H9 (cell line): ENCODE measurements around the gene LRPAP1. TPM values are rescaled to one million over a fixed set of nuclear protein-coding genes. Genes with fewer than 3 reads are reported as not detected.

Experiments used
- DNase-seq: peaks from one replicate; pipeline ENCODE4 v3.0.0-alpha.2; 2017
- H2AFZ ChIP-seq: one replicate; pipeline ENCODE4 v1.6.1; 2013; ENCODE audit warnings: mild to moderate bottlenecking, low read length, control low read depth, moderate library complexity
- H2AK5ac ChIP-seq: 2 replicates; pipeline ENCODE4 v1.6.1; 2013; ENCODE audit warnings: low read length, control low read depth, mixed read lengths; ENCODE audit not compliant: insufficient read length
- H2BK120ac ChIP-seq: one replicate; pipeline ENCODE4 v1.6.1; 2013; ENCODE audit warnings: low read depth, mild to moderate bottlenecking, low read length, control low read depth, inconsistent platforms; ENCODE audit not compliant: poor library complexity, severe bottlenecking
- H2BK12ac ChIP-seq: 2 replicates; pipeline ENCODE4 v1.6.1; 2013; ENCODE audit warnings: low read length, control low read depth, mixed read lengths, low read depth; ENCODE audit not compliant: insufficient read length
- H2BK15ac ChIP-seq: 2 replicates; pipeline ENCODE4 v1.6.1; 2013; ENCODE audit warnings: low read depth, low read length, control low read depth
- H2BK20ac ChIP-seq: one replicate; pipeline ENCODE4 v1.6.1; 2013; ENCODE audit warnings: low read depth, mild to moderate bottlenecking, low read length, control low read depth, inconsistent platforms; ENCODE audit not compliant: poor library complexity, severe bottlenecking
- H2BK5ac ChIP-seq: 2 replicates; pipeline ENCODE4 v1.6.1; 2013; ENCODE audit warnings: low read length, control low read depth, mixed read lengths; ENCODE audit not compliant: insufficient read length
- H3K14ac ChIP-seq: 2 replicates; pipeline ENCODE4 v1.6.1; 2013; ENCODE audit warnings: low read length, control low read depth; ENCODE audit not compliant: insufficient read depth
- H3K18ac ChIP-seq: 2 replicates; pipeline ENCODE4 v1.6.1; 2013; ENCODE audit warnings: low read depth, mild to moderate bottlenecking, mixed read lengths, low read length, control low read depth; ENCODE audit not compliant: insufficient read length
- H3K23ac ChIP-seq: 2 replicates; pipeline ENCODE4 v1.6.1; 2013; ENCODE audit warnings: low read length, control low read depth, mixed read lengths, low read depth; ENCODE audit not compliant: insufficient read length
- H3K23me2 ChIP-seq: 2 replicates; pipeline ENCODE4 v1.6.1; 2013; ENCODE audit warnings: low read depth, mild to moderate bottlenecking, mixed read lengths, low read length, control low read depth; ENCODE audit not compliant: insufficient read length, poor library complexity, severe bottlenecking
- H3K27ac ChIP-seq: 2 replicates; pipeline ENCODE4 v1.5.1; 2013; ENCODE audit warnings: low read length, control low read depth, mixed read lengths, low read depth; ENCODE audit not compliant: insufficient read length
- H3K27me3 ChIP-seq: 2 replicates; pipeline ENCODE4 v1.6.1; 2013; ENCODE audit warnings: low read length, control low read depth, inconsistent platforms; ENCODE audit not compliant: insufficient read depth
- H3K4ac ChIP-seq: 2 replicates; pipeline ENCODE4 v1.6.1; 2013; ENCODE audit warnings: low read depth, mild to moderate bottlenecking, control low read depth, inconsistent platforms, low read length, moderate library complexity
- H3K4me1 ChIP-seq: 2 replicates; pipeline ENCODE4 v1.6.1; 2013; ENCODE audit warnings: low read length, control low read depth, inconsistent platforms; ENCODE audit not compliant: insufficient read depth
- H3K4me2 ChIP-seq: 2 replicates; pipeline ENCODE4 v1.6.1; 2013; ENCODE audit warnings: low read length, control low read depth, mixed read lengths; ENCODE audit not compliant: insufficient read length, insufficient read depth
- H3K56ac ChIP-seq: 2 replicates; pipeline ENCODE4 v1.6.1; 2013; ENCODE audit warnings: low read depth, mild to moderate bottlenecking, mixed read lengths, low read length, control low read depth; ENCODE audit not compliant: insufficient read length
- H3K79me1 ChIP-seq: 2 replicates; pipeline ENCODE4 v1.6.1; 2013; ENCODE audit warnings: low read depth, mild to moderate bottlenecking, moderate library complexity, low read length, control low read depth, inconsistent platforms; ENCODE audit not compliant: insufficient read depth, poor library complexity, severe bottlenecking
- H3K79me2 ChIP-seq: 2 replicates; pipeline ENCODE4 v1.6.1; 2013; ENCODE audit warnings: low read length, control low read depth, inconsistent platforms; ENCODE audit not compliant: insufficient read depth
- H3K9ac ChIP-seq: 2 replicates; pipeline ENCODE4 v1.6.1; 2013; ENCODE audit warnings: low read length, control low read depth, mixed read lengths; ENCODE audit not compliant: insufficient read length; ENCODE audit errors: extremely low read depth
- H3K9me3 ChIP-seq: one replicate; pipeline ENCODE4 v1.6.1; 2013; ENCODE audit warnings: low read depth, low read length, inconsistent platforms; ENCODE audit not compliant: control insufficient read depth
- H3T11ph ChIP-seq: one replicate; pipeline ENCODE4 v1.6.1; 2013; ENCODE audit warnings: mild to moderate bottlenecking, low read length, control low read depth, inconsistent platforms
- H4K20me1 ChIP-seq: one replicate; pipeline ENCODE4 v1.6.1; 2013; ENCODE audit not compliant: control insufficient read depth, insufficient read length, insufficient read depth
- H4K5ac ChIP-seq: 2 replicates; pipeline ENCODE4 v1.6.1; 2013; ENCODE audit warnings: low read depth, mild to moderate bottlenecking, mixed read lengths, low read length, control low read depth; ENCODE audit not compliant: insufficient read length
- H4K8ac ChIP-seq: replicated peaks from 2 replicates; pipeline ENCODE4 v1.6.1; 2013; ENCODE audit warnings: low read length, control low read depth, mixed read lengths, low read depth; ENCODE audit not compliant: insufficient read length
- H4K91ac ChIP-seq: 2 replicates; pipeline ENCODE4 v1.6.1; 2013; ENCODE audit warnings: low read depth, mild to moderate bottlenecking, moderate library complexity, mixed read lengths, low read length, control low read depth; ENCODE audit not compliant: insufficient read length
- H3K27ac Mint-ChIP-seq, 3 experiments: 2 replicates in 2 of 3; 3 replicates in 1 of 3; pipeline ENCODE4 v1.8.0; 2020 to 2021; ENCODE audit warnings: mixed read lengths in 3 of 3, mild to moderate bottlenecking in 1 of 3, moderate library complexity in 1 of 3
- H3K27me3 Mint-ChIP-seq: 2 replicates; pipeline ENCODE4 v1.8.0; 2021; ENCODE audit warnings: low read depth, mild to moderate bottlenecking, moderate library complexity, mixed read lengths
- H3K36me3 Mint-ChIP-seq, 3 experiments: 2 replicates in 2 of 3; 3 replicates in 1 of 3; pipeline ENCODE4 v1.8.0; 2020 to 2021; ENCODE audit warnings: low read depth in 3 of 3, mixed read lengths in 3 of 3; ENCODE audit not compliant: insufficient read depth in 1 of 3
- H3K4me1 Mint-ChIP-seq, 2 experiments: 2 replicates each; pipeline ENCODE4 v1.8.0; 2020; ENCODE audit warnings: mixed read lengths in 2 of 2
- H3K4me3 Mint-ChIP-seq, 2 experiments: 2 replicates in 1 of 2; 3 replicates in 1 of 2; pipeline ENCODE4 v1.8.0; 2020 to 2021; ENCODE audit warnings: mild to moderate bottlenecking in 2 of 2, mixed read lengths in 2 of 2, moderate library complexity in 1 of 2
- H3K9me3 Mint-ChIP-seq, 2 experiments: 2 replicates in 1 of 2; 3 replicates in 1 of 2; pipeline ENCODE4 v1.8.0; 2020; ENCODE audit warnings: mild to moderate bottlenecking in 2 of 2, mixed read lengths in 2 of 2, moderate library complexity in 1 of 2
- WGBS: extraction: QIAGEN DNeasy Blood & Tissue Kit; methylation state at CpG from one replicate; pipeline ENCODE4 v1.1.7; 2013; ENCODE audit warnings: missing lambda C conversion rate, low lambda C conversion rate, mixed read lengths; ENCODE audit not compliant: insufficient read length; ENCODE audit errors: extremely low coverage; 5-methylcytosine and 5-hydroxymethylcytosine counted together
- total RNA-seq: library from RNA; stranded (reverse); gene quantifications from 2 replicates; pipeline ENCODE4 v1.2.1, GENCODE V29; 2021
- TF ChIP-seq, protein P1 (sequence below): fragments of 200-600 bp; sonication (generic); conservative IDR thresholded peaks from 3 replicates; pipeline ENCODE4 v1.8.0; 2021; ENCODE audit warnings: antibody characterized with exemption, mild to moderate bottlenecking

LRPAP1 gene
- total RNA-seq, 1 experiment from 2014 or later = 85.9 TPM

DNA sequence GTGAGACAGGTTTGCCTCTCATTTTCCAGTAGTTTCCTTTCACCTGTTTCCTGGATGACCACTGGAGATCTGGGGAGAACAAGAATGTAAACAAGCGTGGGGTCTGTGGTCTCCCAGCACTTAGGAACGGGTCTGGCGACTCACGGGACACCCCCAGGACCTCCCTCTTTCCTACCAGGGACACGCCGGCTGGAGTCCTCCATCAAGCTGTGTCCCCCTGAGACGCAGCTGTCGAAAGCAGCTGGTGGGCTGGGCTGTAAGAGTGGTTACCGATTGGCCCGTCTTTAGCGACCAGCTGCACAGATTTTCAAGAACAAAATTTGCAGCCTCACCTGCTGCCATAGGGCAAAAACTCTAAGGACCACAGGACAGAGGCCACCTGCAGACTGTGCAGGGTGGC is 11.9 kb downstream of the LRPAP1 start:
- H3K9ac ChIP-seq = no peak overlapping the region
- H3K4me2 ChIP-seq = no peak overlapping the region
- H2BK5ac ChIP-seq = no peak overlapping the region
- no peak overlapping the region for H2BK15ac ChIP-seq
- H3K27ac ChIP-seq = no peak overlapping the region
- H4K91ac ChIP-seq = no peak overlapping the region
- H4K8ac ChIP-seq = no peak overlapping the region
- no peaks in the 10 kb centered on the region for H3K9me3 ChIP-seq
- no peak overlapping the region for H3T11ph ChIP-seq
- no peak overlapping the region for H3K56ac ChIP-seq
- H2AK5ac ChIP-seq = no peak overlapping the region
- no peak for DNase-seq
- no CpG with 5 or more reads among the region's 11 CpGs for WGBS
- Mint-ChIP-seq H3K27me3 (no peaks in the 10 kb centered on the region; the same call in 1 of the 2 replicates), H3K27ac (0 out of 7 replicates have a peak overlapping the region, but pooled peaks of 1 of the 3 experiments have one; percentile 11), H3K4me3 (no peak overlapping the region; a peak in 1 of 5 replicates), H3K9me3 (no peaks in the 10 kb centered on the region), H3K36me3 (peaks cover 31 to 74% (median 68%) of the 10 kb centered on the region in 3 experiments), H3K4me1 (peaks cover 3 to 7% of the 10 kb centered on the region in 2 experiments)
- H4K20me1 ChIP-seq = no peaks in the 10 kb centered on the region
- no peak overlapping the region for H2AFZ ChIP-seq
- no peak overlapping the region for H3K18ac ChIP-seq
- H2BK20ac ChIP-seq = no peak overlapping the region
- H4K5ac ChIP-seq = no peak overlapping the region
- no peak overlapping the region for H2BK120ac ChIP-seq
- TF ChIP-seq, protein P1, sequence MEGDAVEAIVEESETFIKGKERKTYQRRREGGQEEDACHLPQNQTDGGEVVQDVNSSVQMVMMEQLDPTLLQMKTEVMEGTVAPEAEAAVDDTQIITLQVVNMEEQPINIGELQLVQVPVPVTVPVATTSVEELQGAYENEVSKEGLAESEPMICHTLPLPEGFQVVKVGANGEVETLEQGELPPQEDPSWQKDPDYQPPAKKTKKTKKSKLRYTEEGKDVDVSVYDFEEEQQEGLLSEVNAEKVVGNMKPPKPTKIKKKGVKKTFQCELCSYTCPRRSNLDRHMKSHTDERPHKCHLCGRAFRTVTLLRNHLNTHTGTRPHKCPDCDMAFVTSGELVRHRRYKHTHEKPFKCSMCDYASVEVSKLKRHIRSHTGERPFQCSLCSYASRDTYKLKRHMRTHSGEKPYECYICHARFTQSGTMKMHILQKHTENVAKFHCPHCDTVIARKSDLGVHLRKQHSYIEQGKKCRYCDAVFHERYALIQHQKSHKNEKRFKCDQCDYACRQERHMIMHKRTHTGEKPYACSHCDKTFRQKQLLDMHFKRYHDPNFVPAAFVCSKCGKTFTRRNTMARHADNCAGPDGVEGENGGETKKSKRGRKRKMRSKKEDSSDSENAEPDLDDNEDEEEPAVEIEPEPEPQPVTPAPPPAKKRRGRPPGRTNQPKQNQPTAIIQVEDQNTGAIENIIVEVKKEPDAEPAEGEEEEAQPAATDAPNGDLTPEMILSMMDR = no peak
- no peaks in the 10 kb centered on the region for H3K27me3 ChIP-seq
- no peaks in the 10 kb centered on the region; the same call in 1 of the 2 replicates for H3K4me1 ChIP-seq
- H3K14ac ChIP-seq = no peak overlapping the region
- no peaks in the 10 kb centered on the region for H3K79me2 ChIP-seq
- H2BK12ac ChIP-seq = no peak overlapping the region
- H3K23me2 ChIP-seq = no peaks in the 10 kb centered on the region
- H3K4ac ChIP-seq = no peak overlapping the region
- H3K23ac ChIP-seq = no peak overlapping the region
- no peaks in the 10 kb centered on the region for H3K79me1 ChIP-seq
